IMR-90 (cell line): ENCODE results near the gene NEAT1.

ENCODE experiments used
- BHLHE40 ChIP-seq: fragments of 150-350 bp; IDR thresholded peaks from 2 replicates; pipeline ENCODE4 v1.6.1; 2016; ENCODE audit warnings: mild to moderate bottlenecking, low read depth, low read length
- CEBPB ChIP-seq: IDR thresholded peaks from 2 replicates; pipeline ENCODE4 v1.6.1; 2012; ENCODE audit warnings: low read depth, low read length, improper control_type of control experiment
- CHD1 ChIP-seq: IDR thresholded peaks from 2 replicates; pipeline ENCODE4 v1.6.1; 2012; ENCODE audit warnings: low read depth, low read length, improper control_type of control experiment
- CTCF ChIP-seq: conservative IDR thresholded peaks from 2 replicates; pipeline ENCODE4 v1.5.1; 2012; ENCODE audit warnings: mild to moderate bottlenecking, low read depth, low read length, improper control_type of control experiment
- ELK1 ChIP-seq: fragments of 150-350 bp; IDR thresholded peaks from 2 replicates; pipeline ENCODE4 v1.6.1; 2016; ENCODE audit warnings: low read depth, mild to moderate bottlenecking, low read length, moderate library complexity, borderline replicate concordance
- MAFK ChIP-seq: IDR thresholded peaks from 2 replicates; pipeline ENCODE4 v1.6.1; 2012; ENCODE audit warnings: low read depth, low read length, improper control_type of control experiment
- MAZ ChIP-seq: IDR thresholded peaks from 2 replicates; pipeline ENCODE4 v1.6.1; 2012; ENCODE audit warnings: low read depth, mild to moderate bottlenecking, low read length, improper control_type of control experiment, moderate library complexity, borderline replicate concordance
- MXI1 ChIP-seq: IDR thresholded peaks from 2 replicates; pipeline ENCODE4 v1.6.1; 2012; ENCODE audit warnings: low read depth, mild to moderate bottlenecking, low read length, moderate library complexity, borderline replicate concordance
- POLR2A ChIP-seq: IDR thresholded peaks from 2 replicates; pipeline ENCODE4 v1.6.1; 2012; ENCODE audit warnings: mild to moderate bottlenecking, low read depth, low read length
- RCOR1 ChIP-seq: IDR thresholded peaks from 2 replicates; pipeline ENCODE4 v1.6.1; 2012; ENCODE audit warnings: mild to moderate bottlenecking, low read length, improper control_type of control experiment; ENCODE audit not compliant: insufficient replicate concordance
- SMC3 ChIP-seq: fragments of 150-350 bp; IDR thresholded peaks from 2 replicates; pipeline ENCODE4 v1.6.1; 2016; ENCODE audit warnings: low read depth, mild to moderate bottlenecking, antibody characterized with exemption, low read length, moderate library complexity

- TF ChIP-seq POLR2A (no peak; the same call in 1 of the 2 replicates), BHLHE40 (no peak), SMC3 (no peak), CTCF (no peak), RCOR1 (no peak), ELK1 (no peak), MAZ (no peak), CEBPB (no peak), CHD1 (no peak), MAFK (no peak), MXI1 (no peak)
Observed at GRCh38 chr11:65418431-65418680, 4.2 kb upstream of the NEAT1 start.
